H1 (cell line): ENCODE results near the gene TRIM14. TPM values are rescaled to one million over a fixed set of nuclear protein-coding genes. Genes with fewer than 3 reads are reported as not detected.

Source experiments
- CBX5 ChIP-seq: fragments of 300-800, 300-1000 bp; sonication (generic); IDR thresholded peaks from 2 replicates; pipeline ENCODE4 v1.7.1; 2016; ENCODE audit warnings: antibody characterized with exemption, low read length, low read depth
- CTBP2 ChIP-seq: IDR thresholded peaks from 2 replicates; pipeline ENCODE4 v1.7.0; 2011; ENCODE audit warnings: borderline replicate concordance, mild to moderate bottlenecking, moderate library complexity, mixed read lengths, low read length; ENCODE audit not compliant: insufficient read depth, insufficient read length
- EP300 ChIP-seq, 2 experiments: IDR thresholded peaks; 1 replicate in 1 of 2; 2 replicates in 1 of 2; pipeline ENCODE4 v1.6.1; 2011 to 2012; ENCODE audit warnings: low read depth in 2 of 2, low read length in 2 of 2, mild to moderate bottlenecking in 2 of 2, borderline replicate concordance in 1 of 2, inconsistent platforms in 1 of 2, moderate library complexity in 1 of 2
- MAFK ChIP-seq: IDR thresholded peaks from 2 replicates; pipeline ENCODE4 v1.6.1; 2012; ENCODE audit warnings: low read depth, mild to moderate bottlenecking, improper control_type of control experiment, low read length
- ZNF274 ChIP-seq: IDR thresholded peaks from 2 replicates; pipeline ENCODE4 v1.7.0; 2012; ENCODE audit warnings: low read length, borderline replicate concordance; ENCODE audit errors: extremely low read depth
- polyA plus RNA-seq, 7 experiments: library from polyadenylated mRNA; depleted of rRNA in 3 of 7; stranded (reverse) in 5 of 7; unstranded in 2 of 7; fragments of >200 nt in 5 of 7; fragments of 200-250 nt in 2 of 7; gene quantifications; 1 replicate in 5 of 7; 2 replicates in 1 of 7; 4 replicates in 1 of 7; pipeline versions ENCODE4 v1.2.1 to v1.2.3, GENCODE V29; 2011 to 2013; ENCODE audit warnings: missing spikeins in 2 of 7, mixed read lengths in 2 of 7
- total RNA-seq: library from RNA; stranded (reverse); fragmentation: NEBNext Ultra II Directional; extraction: Animal tissue kit (Norgen Biotek cat#: 25700); gene quantifications from 2 replicates; pipeline ENCODE4 v1.2.1, GENCODE V29; 2021

The TRIM14 gene
- total and polyA plus RNA-seq, 2 of the 8 experiments (the other 6 are each of a cell fraction or from before 2014, with no cell fraction given), result 9.2 to 19.4 TPM

DNA sequence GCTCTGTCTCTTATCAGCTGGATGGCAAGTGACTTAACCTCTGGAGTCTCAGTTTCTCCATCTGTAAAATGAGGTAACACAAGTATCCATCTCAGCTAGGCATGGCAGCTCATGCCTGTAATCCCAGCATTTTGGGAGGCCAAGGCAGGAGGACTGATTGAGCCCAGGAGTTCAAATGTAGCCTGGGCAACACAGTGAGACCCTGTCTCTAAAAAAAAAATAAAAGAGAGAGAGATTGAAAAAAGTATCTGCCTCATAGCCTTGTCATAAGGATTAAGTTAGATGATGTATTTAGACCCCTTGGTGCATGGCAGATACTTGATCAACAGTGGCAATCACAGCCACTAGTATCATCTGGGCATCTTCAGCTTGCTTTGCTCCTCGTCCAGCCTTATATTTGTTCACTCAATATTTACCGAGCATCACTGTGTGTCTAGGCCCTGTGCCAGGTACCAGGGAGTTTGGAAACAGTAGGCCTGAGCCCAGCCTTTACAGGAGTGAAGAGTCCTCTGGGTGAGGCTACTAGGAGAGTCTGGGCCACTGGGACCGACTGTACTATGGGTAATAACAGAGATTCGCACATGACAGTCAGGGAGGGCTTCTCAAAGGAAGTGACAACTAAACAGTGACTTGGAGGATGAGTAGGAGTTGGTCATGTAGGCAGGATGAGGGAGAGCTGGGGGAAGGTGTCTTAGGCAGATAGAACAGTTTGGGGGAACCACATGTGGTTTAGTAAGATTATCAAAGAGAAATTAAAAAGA is 39.2 kb upstream of the TRIM14 start (continued):
- no peak for TF ChIP-seq EP300 (IDR thresholded peaks at IDR 0.05; ENCODE audit: borderline replicate concordance in 1 of 2, low read depth in 2 of 2, low read length in 2 of 2)
- no peak for TF ChIP-seq CTBP2
- no peak for TF ChIP-seq MAFK
- TF ChIP-seq ZNF274, result no peak
- TF ChIP-seq CBX5, result no peak
- TF ChIP-seq, all 59 proteins: peak for 0
